ENCODE results near the gene ATG2A. TPM values are rescaled to one million over a fixed set of nuclear protein-coding genes. Genes with fewer than 3 reads are reported as not detected.
A peak's percentile ranks its signal among the peaks of the same experiment; 100 is the strongest.

The ATG2A gene
- total and polyA plus RNA-seq, 12 donors: 3.6 to 43.5 (median 33.1) TPM

- H3K36me3 ChIP-seq (replicated peaks in 1 of 2): no peaks in the 10 kb centered on the region
- H3K27ac ChIP-seq: peak overlapping the region in 1 of 5 donors; percentile 34
- no peaks in the 10 kb centered on the region for H3K27me3 ChIP-seq
- H3K4me3 ChIP-seq: no peak overlapping the region
- intact Hi-C loops (cut with DNase I): no loop called here
- WGBS, 4 donors: 81 to 89% methylated on average over 5 of the region's 5 CpGs; no CpG with 5 or more reads in 2 of the 4 donors
- TF ChIP-seq, protein P1, sequence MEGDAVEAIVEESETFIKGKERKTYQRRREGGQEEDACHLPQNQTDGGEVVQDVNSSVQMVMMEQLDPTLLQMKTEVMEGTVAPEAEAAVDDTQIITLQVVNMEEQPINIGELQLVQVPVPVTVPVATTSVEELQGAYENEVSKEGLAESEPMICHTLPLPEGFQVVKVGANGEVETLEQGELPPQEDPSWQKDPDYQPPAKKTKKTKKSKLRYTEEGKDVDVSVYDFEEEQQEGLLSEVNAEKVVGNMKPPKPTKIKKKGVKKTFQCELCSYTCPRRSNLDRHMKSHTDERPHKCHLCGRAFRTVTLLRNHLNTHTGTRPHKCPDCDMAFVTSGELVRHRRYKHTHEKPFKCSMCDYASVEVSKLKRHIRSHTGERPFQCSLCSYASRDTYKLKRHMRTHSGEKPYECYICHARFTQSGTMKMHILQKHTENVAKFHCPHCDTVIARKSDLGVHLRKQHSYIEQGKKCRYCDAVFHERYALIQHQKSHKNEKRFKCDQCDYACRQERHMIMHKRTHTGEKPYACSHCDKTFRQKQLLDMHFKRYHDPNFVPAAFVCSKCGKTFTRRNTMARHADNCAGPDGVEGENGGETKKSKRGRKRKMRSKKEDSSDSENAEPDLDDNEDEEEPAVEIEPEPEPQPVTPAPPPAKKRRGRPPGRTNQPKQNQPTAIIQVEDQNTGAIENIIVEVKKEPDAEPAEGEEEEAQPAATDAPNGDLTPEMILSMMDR (IDR thresholded peaks at IDR 0.05): no peak
- no peak for TF ChIP-seq POLR2A (IDR thresholded peaks at IDR 0.05)
- no peak for DNase-seq
- peaks cover 4 to 24% of the 10 kb centered on the region in 2 donors for H3K4me1 ChIP-seq (replicated peaks in 1 of 2)
- no peaks in the 10 kb centered on the region for H3K9me3 ChIP-seq (replicated peaks in 1 of 3)
Observed at GRCh38 chr11:64883575-64883974, 33.4 kb downstream of the ATG2A start.

DNA sequence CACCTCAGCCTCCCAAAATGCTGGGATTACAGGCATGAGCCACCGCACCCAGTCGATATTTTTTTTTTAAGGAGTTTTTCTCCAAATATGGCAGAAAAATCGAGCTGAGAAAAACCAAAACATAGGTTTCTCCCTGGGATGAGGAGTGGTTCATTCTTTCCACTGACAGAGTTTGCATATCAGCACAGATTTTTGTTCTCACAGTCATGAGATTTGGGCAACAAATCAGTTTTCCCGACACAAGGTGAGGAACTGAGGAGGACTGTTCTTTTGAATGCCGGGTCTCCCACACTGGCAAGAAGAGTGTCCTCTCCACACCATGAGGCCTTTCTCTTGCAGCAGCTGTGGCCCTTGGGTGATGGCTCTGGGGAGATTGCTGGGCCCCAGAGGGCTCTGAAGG is 34.8 kb downstream of the ATG2A start:
- Histone ChIP-seq H3K27ac (peak overlapping the region in 2 of 5 donors; percentile 38 to 51), H3K4me3 (no peak overlapping the region), H3K27me3 (no peaks in the 10 kb centered on the region), H3K36me3 (replicated peaks in 1 of 2) (no peaks in the 10 kb centered on the region), H3K4me1 (replicated peaks in 1 of 2) (peaks cover 8 to 24% of the 10 kb centered on the region in 2 donors), H3K9me3 (replicated peaks in 1 of 3) (no peaks in the 10 kb centered on the region)
- DNase-seq: no peak
- TF ChIP-seq, protein P1 (IDR thresholded peaks at IDR 0.05): no peak
- no peak for TF ChIP-seq POLR2A (IDR thresholded peaks at IDR 0.05)
- intact Hi-C loops (cut with DNase I): no loop called here
- 70 to 91% (median 74%) methylated on average over 5 of the region's 5 CpGs for WGBS, 4 donors

DNA sequence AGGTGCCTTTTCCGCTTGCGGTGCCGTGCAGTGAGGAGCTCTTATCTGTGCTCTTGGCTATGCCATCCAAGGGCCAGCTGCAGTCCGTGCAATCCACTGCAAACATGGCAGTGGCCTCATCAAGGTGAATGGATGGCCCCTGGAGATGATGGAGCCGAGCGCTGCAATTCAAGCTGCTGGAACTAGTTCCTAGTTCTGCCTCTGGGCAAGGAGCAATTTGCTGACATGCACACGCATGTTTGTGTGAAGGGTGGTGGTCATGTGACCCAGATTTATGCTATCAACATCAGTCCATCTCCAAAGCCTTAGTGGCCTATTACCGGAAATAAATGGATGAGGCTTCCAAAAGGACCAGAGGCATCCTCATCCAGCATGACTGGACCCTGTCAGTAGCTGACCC is 35.5 kb downstream of the ATG2A start:
- no peaks in the 10 kb centered on the region for H3K9me3 ChIP-seq (replicated peaks in 1 of 3)
- no peak for DNase-seq
- no peaks in the 10 kb centered on the region for H3K27me3 ChIP-seq
- TF ChIP-seq, protein P1 (IDR thresholded peaks at IDR 0.05): no peak
- no peak for TF ChIP-seq POLR2A (IDR thresholded peaks at IDR 0.05)
- intact Hi-C loops (cut with DNase I): no loop called here
- H3K36me3 ChIP-seq (replicated peaks in 1 of 2): no peaks in the 10 kb centered on the region
- peaks cover 16 to 32% of the 10 kb centered on the region in 2 donors for H3K4me1 ChIP-seq (replicated peaks in 1 of 2)
- H3K27ac ChIP-seq: no peak overlapping the region
- 56 to 69% (median 66%) methylated on average over 8 of the region's 8 CpGs for WGBS, 4 donors
- H3K4me3 ChIP-seq: no peak overlapping the region

DNA sequence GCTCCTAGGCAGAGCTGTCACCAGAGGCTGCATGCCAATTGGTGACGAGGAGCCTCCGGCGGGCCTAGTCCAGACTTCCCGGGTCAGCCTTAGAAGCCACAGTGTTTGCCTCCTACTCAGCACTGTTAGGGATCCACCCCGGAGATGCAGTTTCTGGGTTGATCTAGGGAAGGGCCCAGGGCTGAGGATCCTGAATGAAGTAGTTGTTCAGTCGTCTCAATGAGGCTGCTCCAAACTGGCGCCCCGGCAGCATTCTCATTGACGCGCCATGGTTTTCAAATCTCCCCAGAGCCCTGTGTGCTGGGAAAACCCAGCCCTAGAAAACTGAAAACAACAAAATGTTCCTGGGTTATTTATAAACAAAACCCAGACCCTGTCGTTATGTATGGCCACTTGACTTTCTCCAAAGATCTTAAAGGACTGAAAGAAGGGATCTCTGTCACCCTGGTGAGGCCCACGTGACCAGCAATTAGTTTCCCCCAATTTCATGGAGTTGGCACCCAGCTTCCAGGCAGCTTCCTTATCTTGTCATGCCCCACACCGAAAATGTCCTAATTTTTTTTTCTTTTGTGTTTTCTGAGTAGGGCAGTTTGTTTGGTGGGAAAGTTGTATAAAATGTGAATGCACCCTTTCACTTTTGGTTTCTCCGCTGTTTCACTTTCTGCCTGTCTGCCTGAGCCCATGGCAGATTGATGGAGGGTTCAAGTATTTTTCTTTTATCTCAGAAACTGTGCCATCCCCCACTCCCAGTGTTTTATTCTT is 36.6 kb downstream of the ATG2A start:
- Histone ChIP-seq H3K9me3 (replicated peaks in 1 of 3) (no peaks in the 10 kb centered on the region), H3K27me3 (no peaks in the 10 kb centered on the region), H3K36me3 (replicated peaks in 1 of 2) (no peaks in the 10 kb centered on the region), H3K4me1 (replicated peaks in 1 of 2) (peaks cover 22 to 36% of the 10 kb centered on the region in 2 donors), H3K27ac (peak overlapping the region in 2 of 5 donors; percentile 35 to 36), H3K4me3 (no peak overlapping the region)
- no peak for DNase-seq
- TF ChIP-seq POLR2A (IDR thresholded peaks at IDR 0.05): no peak
- TF ChIP-seq, protein P1 (IDR thresholded peaks at IDR 0.05): no peak
- WGBS, 4 donors: 61 to 77% (median 75%) methylated on average over 14 of the region's 14 CpGs
- intact Hi-C loops (cut with DNase I): no loop called here

Data from adrenal gland (tissue), 12 donors.